Suppressor macrophage treated with lipopolysaccharide for 4 hours (primary cell): Measurements from ENCODE around the gene FTO.

Source experiments
- DNase-seq: peaks from one replicate; pipeline ENCODE4 v3.0.0-alpha.2; 2020

The FTO gene

GRCh38 chr16:53982631-53983042 is 278.7 kb downstream of the FTO start:
- DNase-seq: no peak

DNA sequence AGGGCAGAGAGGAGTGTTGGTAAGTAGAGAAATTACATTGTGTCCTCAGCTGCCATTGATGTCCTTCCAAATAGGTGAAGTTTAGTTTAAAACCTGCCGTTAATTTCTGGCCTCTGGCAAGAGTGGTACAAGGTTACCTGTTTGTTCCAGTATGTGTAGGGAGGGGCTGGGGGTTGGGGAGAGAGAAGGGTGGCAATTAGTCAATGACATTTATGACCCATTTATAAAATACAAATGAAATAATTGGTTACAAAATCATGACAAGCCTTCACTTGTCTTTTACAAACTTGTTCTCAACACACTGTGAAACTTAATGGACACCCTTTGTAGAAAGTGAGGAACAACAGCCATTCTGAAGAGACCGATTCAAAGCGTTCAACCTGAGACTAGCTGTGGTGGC is 281.0 kb downstream of the FTO start:
- DNase-seq: no peak

GRCh38 chr16:53985861-53986260 is 281.9 kb downstream of the FTO start:
- DNase-seq: no peak

GRCh38 chr16:53986793-53987192 is 282.8 kb downstream of the FTO start:
- no peak for DNase-seq

DNA sequence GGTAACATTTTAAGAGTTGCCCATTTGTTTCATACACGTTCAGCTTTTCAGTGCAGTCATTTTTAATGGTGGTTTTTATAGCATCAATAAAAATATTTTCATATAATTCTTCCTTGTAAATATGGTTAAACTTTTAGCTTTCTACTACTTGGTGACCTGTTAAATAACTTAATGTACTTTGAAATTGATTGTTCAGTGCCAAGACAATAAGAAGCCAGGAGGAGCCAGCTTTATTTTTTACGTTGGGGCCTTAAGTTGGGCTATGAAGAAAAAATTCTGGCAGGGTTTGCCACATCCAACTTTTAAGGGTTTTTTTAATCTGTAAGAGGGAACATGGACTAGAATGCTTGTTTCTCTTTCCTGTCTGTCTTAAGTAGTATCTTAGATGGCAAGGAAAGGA is 284.2 kb downstream of the FTO start:
- DNase-seq: no peak

- DNase-seq: no peak
These were observed 285.6 kb downstream of the FTO start for GRCh38 chr16:53989597-53989996.

- peak; percentile 18 for DNase-seq
These were observed 287.9 kb downstream of the FTO start for GRCh38 chr16:53991754-53992378.

GRCh38 chr16:53995378-53995777 is 291.4 kb downstream of the FTO start:
- no peak for DNase-seq

GRCh38 chr16:53996961-53997360 is 293.0 kb downstream of the FTO start:
- DNase-seq: no peak

- peak; percentile 14 for DNase-seq
These were observed 294.3 kb downstream of the FTO start for GRCh38 chr16:53998024-53998810.

DNA sequence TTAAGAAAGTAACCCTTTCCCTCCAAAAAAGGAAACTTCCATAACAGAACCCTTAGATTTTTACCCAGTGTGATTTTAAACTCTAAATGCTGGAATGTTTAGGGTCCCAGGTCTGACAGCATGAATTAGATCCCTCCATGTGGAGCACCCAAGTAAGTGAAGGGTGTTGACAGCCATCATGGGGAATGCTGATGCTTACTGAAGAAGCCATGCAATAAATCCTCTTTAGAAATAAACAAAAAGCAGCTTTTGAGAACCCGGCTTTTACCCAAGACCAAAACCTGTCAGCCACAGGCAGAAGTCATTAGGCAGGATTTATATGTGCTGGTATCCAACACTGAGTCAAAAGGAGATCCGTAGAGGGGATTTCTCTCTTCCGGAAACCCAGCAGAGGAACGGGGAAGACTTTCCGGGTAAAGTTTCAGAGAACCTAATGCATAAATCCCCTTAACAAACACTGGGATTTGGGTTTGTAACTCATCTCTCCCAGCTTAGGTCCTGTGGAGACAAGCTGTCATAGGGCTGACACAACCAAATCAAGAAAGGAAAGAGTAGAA is 295.1 kb downstream of the FTO start:
- no peak for DNase-seq

- DNase-seq: no peak
These were observed 295.9 kb downstream of the FTO start for GRCh38 chr16:53999841-54000240.

- no peak for DNase-seq
These were observed 296.4 kb downstream of the FTO start for GRCh38 chr16:54000361-54000760.

DNA sequence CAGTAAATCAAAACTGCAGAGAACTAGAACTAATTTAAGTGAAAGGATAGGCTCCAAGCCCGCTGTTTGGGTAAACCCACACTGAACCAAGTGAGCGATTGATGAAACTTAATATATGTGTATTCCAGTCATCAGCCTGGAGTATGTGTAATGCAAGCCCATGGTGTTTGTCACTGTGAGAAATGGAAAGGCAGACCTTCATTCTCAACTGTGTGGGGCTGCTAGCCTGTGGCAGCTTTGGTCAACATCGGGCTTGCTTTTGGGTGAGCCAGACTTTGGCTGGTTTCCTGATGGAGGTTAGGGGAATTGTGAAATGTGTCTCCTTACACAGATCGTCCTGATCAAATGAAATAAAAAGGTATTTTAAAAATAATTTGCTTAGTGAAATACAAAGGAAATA is 302.7 kb downstream of the FTO start:
- DNase-seq: no peak

DNA sequence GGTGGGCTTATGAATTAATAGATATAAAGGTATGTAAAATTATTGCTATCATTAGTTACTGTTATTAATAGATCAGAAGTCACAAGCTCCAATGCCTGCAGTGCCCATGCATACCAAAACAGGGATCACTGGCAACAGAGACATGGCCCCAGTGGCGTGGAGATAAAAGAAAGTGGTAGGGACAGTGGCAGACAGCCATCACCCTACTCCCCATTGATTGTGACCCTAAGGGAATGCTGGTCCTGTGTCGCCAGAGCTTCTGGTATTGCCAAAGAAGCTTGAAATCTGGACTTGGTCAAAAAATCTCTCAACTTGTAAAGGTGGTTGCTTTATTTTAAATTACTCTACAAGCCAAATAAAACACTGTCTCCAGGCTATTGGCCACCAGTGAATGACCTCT is 303.5 kb downstream of the FTO start:
- no peak for DNase-seq

GRCh38 chr16:54009464-54010176 is 305.7 kb downstream of the FTO start:
- no peak for DNase-seq

- no peak for DNase-seq
These were observed 311.2 kb downstream of the FTO start for GRCh38 chr16:54015147-54015546.

DNA sequence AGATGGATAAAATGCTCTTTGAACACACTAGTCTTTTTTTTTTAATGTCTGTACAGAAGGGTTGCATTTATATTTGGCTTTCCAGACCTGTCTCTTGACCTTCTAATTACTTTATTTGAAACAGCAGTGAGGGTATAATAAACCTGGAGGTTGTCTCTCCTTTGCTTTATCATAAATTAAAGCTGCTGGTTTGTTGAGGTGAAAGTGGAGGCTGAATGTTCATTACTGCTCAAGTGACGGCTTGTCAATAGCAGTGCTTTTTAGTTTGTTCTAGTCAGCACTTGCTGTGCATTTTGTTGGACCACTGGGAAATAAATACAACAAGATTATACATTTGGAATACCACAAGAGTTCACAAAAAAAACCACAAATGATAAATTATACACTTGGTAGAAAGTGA is 318.4 kb downstream of the FTO start:
- no peak for DNase-seq

DNA sequence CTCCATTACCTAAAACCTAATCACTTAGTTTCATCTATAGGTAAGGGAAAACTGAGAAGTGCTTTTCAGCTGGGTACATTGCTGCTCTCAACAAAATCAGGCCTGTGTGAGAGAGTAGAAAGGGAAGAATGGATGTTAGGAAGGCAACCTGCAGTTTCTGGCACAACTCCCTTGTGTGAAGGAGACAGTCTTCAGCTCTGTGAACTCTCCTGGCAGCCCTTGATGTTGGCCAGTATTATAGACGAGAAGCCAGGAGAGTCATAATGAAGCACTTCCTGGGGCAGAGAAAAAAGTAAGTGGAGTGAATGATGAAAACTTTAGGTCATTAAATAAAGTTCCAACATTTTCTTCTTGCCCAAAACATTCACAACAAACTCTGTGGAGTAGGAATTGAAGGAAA is 322.5 kb downstream of the FTO start:
- no peak for DNase-seq

DNA sequence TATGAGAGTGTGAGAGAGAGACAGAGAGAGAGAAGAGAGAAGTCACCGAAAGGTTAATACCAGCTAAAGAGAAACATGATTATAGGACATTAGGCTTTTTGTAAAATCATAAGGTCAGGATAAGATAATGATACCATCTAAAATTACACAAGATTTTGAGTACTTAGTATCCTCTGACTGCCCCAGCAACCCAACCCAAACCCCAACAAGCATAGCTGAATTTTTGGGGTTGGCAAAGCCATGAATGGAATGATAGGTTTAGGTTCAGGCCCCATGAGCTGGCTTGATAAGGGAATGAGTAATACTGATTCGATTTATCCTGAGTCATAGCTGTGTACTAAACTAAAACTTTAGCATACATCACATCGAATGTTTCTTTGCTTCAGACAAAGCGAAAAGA is 323.1 kb downstream of the FTO start:
- no peak for DNase-seq

GRCh38 chr16:54027558-54027957 is 323.6 kb downstream of the FTO start:
- no peak for DNase-seq

- DNase-seq: no peak
These were observed 324.0 kb downstream of the FTO start for GRCh38 chr16:54027995-54028394.

DNA sequence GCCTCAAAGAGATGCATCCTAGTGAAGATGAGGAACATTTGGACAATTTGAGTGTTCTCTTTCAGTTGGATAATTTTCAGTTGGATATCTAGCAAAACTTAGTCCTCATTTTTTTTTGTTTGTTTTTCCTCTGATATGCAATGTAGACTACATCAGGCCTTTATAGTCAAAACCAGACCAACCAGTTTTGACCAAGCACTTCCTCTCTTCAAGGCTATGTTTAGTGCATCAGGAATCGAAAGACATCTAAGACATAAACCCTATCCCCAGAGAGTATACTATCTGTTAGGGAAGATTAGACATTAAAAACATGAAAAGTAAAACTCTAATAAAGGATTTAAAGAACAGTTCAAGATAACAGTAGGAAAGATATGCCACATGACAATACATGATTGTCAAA is 326.5 kb downstream of the FTO start:
- DNase-seq: no peak
